GM12801 (cell line): Measurements from ENCODE around the gene DARS1.

Experiments
- CTCF ChIP-seq: IDR thresholded peaks from one replicate; pipeline ENCODE4 v1.5.1; 2011; ENCODE audit warnings: control low read depth; ENCODE audit not compliant: insufficient read length; ENCODE audit errors: extremely low read depth

The DARS1 gene

GRCh38 chr2:135936524-135936923, 48.9 kb downstream of the DARS1 start:
- TF ChIP-seq CTCF = no peak

- TF ChIP-seq CTCF = no peak
These were observed 49.5 kb downstream of the DARS1 start for GRCh38 chr2:135935914-135936313.

GRCh38 chr2:135931776-135932443, 53.5 kb downstream of the DARS1 start:
- TF ChIP-seq CTCF = no peak

GRCh38 chr2:135926605-135927004, 58.8 kb downstream of the DARS1 start:
- no peak for TF ChIP-seq CTCF

GRCh38 chr2:135925571-135925970, 59.9 kb downstream of the DARS1 start:
- no peak for TF ChIP-seq CTCF

GRCh38 chr2:135916207-135916606, 69.2 kb downstream of the DARS1 start:
- no peak for TF ChIP-seq CTCF

GRCh38 chr2:135914485-135914884, 70.9 kb downstream of the DARS1 start:
- no peak for TF ChIP-seq CTCF
